Testis (tissue), 3 donors: ENCODE results near the gene DPP6. TPM values are rescaled to one million over a fixed set of nuclear protein-coding genes. Genes with fewer than 3 reads are reported as not detected.

Source experiments
- DNase-seq: peaks from one replicate; pipeline ENCODE4 v3.0.0-alpha.2; 2019
- H3K27ac ChIP-seq, 2 donors: fragments of 200-600 bp; sonication (generic); one replicate each; pipeline ENCODE4 v1.5.1; 2019
- H3K27me3 ChIP-seq: fragments of 200-600 bp; sonication (generic); one replicate; pipeline ENCODE4 v1.5.1; 2019
- H3K36me3 ChIP-seq: fragments of 200-600 bp; sonication (generic); one replicate; pipeline ENCODE4 v1.5.1; 2017; ENCODE audit warnings: low read depth; ENCODE audit errors: missing control alignments
- H3K4me1 ChIP-seq: fragments of 200-600 bp; sonication (generic); one replicate; pipeline ENCODE4 v1.5.1; 2019
- H3K4me3 ChIP-seq, 2 donors: fragments of 200-600 bp; sonication (generic); one replicate each; pipeline ENCODE4 v1.5.1; 2017 to 2019
- H3K9me3 ChIP-seq: fragments of 200-600 bp; sonication (generic); one replicate; pipeline ENCODE4 v1.5.1; 2017
- CTCF ChIP-seq, 3 experiments: fragments of 450-650 bp in 2 of 3; fragments of 200-600 bp in 1 of 3; sonication (generic) in 1 of 3; IDR thresholded peaks; one replicate each; pipeline ENCODE4 v1.5.1; 2016 to 2019; ENCODE audit warnings: antibody characterized with exemption in 3 of 3, mild to moderate bottlenecking in 2 of 3, moderate library complexity in 1 of 3
- POLR2A ChIP-seq: fragments of 450-650 bp; IDR thresholded peaks from one replicate; pipeline ENCODE4 v1.6.1; 2017; ENCODE audit warnings: antibody characterized with exemption, mild to moderate bottlenecking, moderate library complexity
- WGBS, 2 donors: methylation state at CpG; one replicate each; pipeline ENCODE4 v1.1.5; 2018; 5-methylcytosine and 5-hydroxymethylcytosine counted together
- intact Hi-C: fragments of 100-400 bp; cut with DNase I; formaldehyde crosslinking; loops from one replicate; pipeline ENCODE4 v1.15.1; 2023; ENCODE audit warnings: low total_unique reads
- polyA plus RNA-seq: library from polyadenylated mRNA; stranded (reverse); fragments of 350-450 nt; fragmentation: Illumina TruSeq; extraction: RNeasy Lipid Tissue Mini Kit (QIAGEN cat#74804); gene quantifications from one replicate; pipeline ENCODE4 v1.2.3, GENCODE V29; 2014; ENCODE audit warnings: low read depth, low replicate concordance; ENCODE audit not compliant: insufficient read depth
- total RNA-seq, 2 donors: library from RNA; depleted of rRNA; stranded (reverse); fragments of >200 nt; gene quantifications; one replicate each; pipeline ENCODE4 v1.2.3, GENCODE V29; 2016

Gene DPP6
- total and polyA plus RNA-seq, 3 donors from 2014 or later = 26.0 to 78.3 (median 52.8) TPM

- no peaks in the 10 kb centered on the region for H3K4me1 ChIP-seq
- 88 to 95% methylated on average over 13 of the region's 13 CpGs for WGBS, 2 donors
- H3K27me3 ChIP-seq = no peaks in the 10 kb centered on the region
- DNase-seq = no peak
- H3K36me3 ChIP-seq = no peaks in the 10 kb centered on the region
- no peak overlapping the region for H3K4me3 ChIP-seq
- H3K9me3 ChIP-seq = no peaks in the 10 kb centered on the region
- H3K27ac ChIP-seq = no peak overlapping the region
- TF ChIP-seq POLR2A (no peak), CTCF (IDR thresholded peaks at IDR 0.05) (no peak)
- intact Hi-C loops = no loop called here
These were observed 599.3 kb downstream of the DPP6 start for GRCh38 chr7:154651501-154651900.

GRCh38 chr7:154652564-154652963 lies 600.4 kb downstream of the DPP6 start:
- intact Hi-C loops = no loop called here
- TF ChIP-seq CTCF (IDR thresholded peaks at IDR 0.05) = no peak
- no peak for TF ChIP-seq POLR2A

GRCh38 chr7:154653281-154653680 lies 601.1 kb downstream of the DPP6 start:
- intact Hi-C loops = no loop called here
- H3K4me1 ChIP-seq = no peaks in the 10 kb centered on the region

More at GRCh38 chr7:154652564-154652963, 600.4 kb downstream of the DPP6 start:
- H3K36me3 ChIP-seq = no peaks in the 10 kb centered on the region
- H3K27ac ChIP-seq = no peak overlapping the region
- WGBS, 2 donors = 44 to 49% methylated on average over 9 of the region's 9 CpGs
- H3K4me1 ChIP-seq = no peaks in the 10 kb centered on the region
- H3K9me3 ChIP-seq = no peaks in the 10 kb centered on the region
- no peak overlapping the region for H3K4me3 ChIP-seq
- no peaks in the 10 kb centered on the region for H3K27me3 ChIP-seq
- DNase-seq = no peak

GRCh38 chr7:154656618-154657017 lies 604.4 kb downstream of the DPP6 start:
- Histone ChIP-seq H3K4me1 (no peaks in the 10 kb centered on the region), H3K27me3 (no peaks in the 10 kb centered on the region), H3K36me3 (no peaks in the 10 kb centered on the region), H3K4me3 (no peak overlapping the region), H3K9me3 (no peaks in the 10 kb centered on the region), H3K27ac (no peak overlapping the region)
- no peak for DNase-seq
- WGBS, 2 donors = 63 to 64% methylated on average over 7 to 9 of the region's 10 CpGs
- TF ChIP-seq POLR2A (no peak), CTCF (IDR thresholded peaks at IDR 0.05) (no peak)
- intact Hi-C loops = no loop called here

More at GRCh38 chr7:154653281-154653680, 601.1 kb downstream of the DPP6 start:
- no peaks in the 10 kb centered on the region for H3K27me3 ChIP-seq
- no peaks in the 10 kb centered on the region for H3K36me3 ChIP-seq
- WGBS, 2 donors = 89 to 94% methylated on average over 1 of the region's 1 CpG
- no peak overlapping the region for H3K27ac ChIP-seq
- H3K9me3 ChIP-seq = no peaks in the 10 kb centered on the region
- TF ChIP-seq POLR2A (no peak), CTCF (IDR thresholded peaks at IDR 0.05) (no peak)
- DNase-seq = no peak
- H3K4me3 ChIP-seq = no peak overlapping the region

GRCh38 chr7:154666768-154667167 lies 614.6 kb downstream of the DPP6 start:
- intact Hi-C loops = no loop called here
- H3K4me1 ChIP-seq = no peaks in the 10 kb centered on the region
- H3K36me3 ChIP-seq = no peaks in the 10 kb centered on the region
- no peaks in the 10 kb centered on the region for H3K27me3 ChIP-seq
- no peak overlapping the region for H3K27ac ChIP-seq
- no peak for DNase-seq
- no peak overlapping the region for H3K4me3 ChIP-seq
- 98 to 100% methylated on average over 1 of the region's 1 CpG for WGBS, 2 donors
- TF ChIP-seq CTCF (IDR thresholded peaks at IDR 0.05) (no peak), POLR2A (no peak)
- no peaks in the 10 kb centered on the region for H3K9me3 ChIP-seq
